ENCODE results near the gene DDX10. TPM values are rescaled to one million over a fixed set of nuclear protein-coding genes. Genes with fewer than 3 reads are reported as not detected.

The DDX10 gene
- total RNA-seq, 1 donor, result 13.5 TPM

GRCh38 chr11:108895579-108896480 lies 231.0 kb downstream of the DDX10 start:
- DNase-seq (ENCODE audit: low read depth in 2 of 3, low spot score in 2 of 3), result peak in 2 of 3 donors; percentile 44 to 81

GRCh38 chr11:108897071-108897481 lies 232.2 kb downstream of the DDX10 start:
- no peak for DNase-seq (ENCODE audit: low read depth in 2 of 3, low spot score in 2 of 3)

- DNase-seq (ENCODE audit: low read depth in 2 of 3, low spot score in 2 of 3), result no peak
These were observed 233.0 kb downstream of the DDX10 start for GRCh38 chr11:108897916-108898315.

GRCh38 chr11:108901359-108901758 lies 236.5 kb downstream of the DDX10 start:
- no peak for DNase-seq (ENCODE audit: low read depth in 2 of 3, low spot score in 2 of 3)

- no peak for DNase-seq (ENCODE audit: low read depth in 2 of 3, low spot score in 2 of 3)
These were observed 237.2 kb downstream of the DDX10 start for GRCh38 chr11:108902027-108902469.

GRCh38 chr11:108904480-108904879 lies 239.6 kb downstream of the DDX10 start:
- DNase-seq (ENCODE audit: low read depth in 2 of 3, low spot score in 2 of 3), result no peak

- DNase-seq (ENCODE audit: low read depth in 2 of 3, low spot score in 2 of 3), result no peak
These were observed 241.5 kb downstream of the DDX10 start for GRCh38 chr11:108906329-108906728.

GRCh38 chr11:108906826-108907225 lies 242.0 kb downstream of the DDX10 start:
- no peak for DNase-seq (ENCODE audit: low read depth in 2 of 3, low spot score in 2 of 3)

GRCh38 chr11:108909041-108909440 lies 244.2 kb downstream of the DDX10 start:
- DNase-seq (ENCODE audit: low read depth in 2 of 3, low spot score in 2 of 3), result no peak

- peak in 2 of 3 donors; percentile 22 to 51 for DNase-seq (ENCODE audit: low read depth in 2 of 3, low spot score in 2 of 3)
These were observed 245.1 kb downstream of the DDX10 start for GRCh38 chr11:108909921-108910320.

GRCh38 chr11:108912581-108912980 lies 247.7 kb downstream of the DDX10 start:
- DNase-seq (ENCODE audit: low read depth in 2 of 3, low spot score in 2 of 3), result no peak

- no peak for DNase-seq (ENCODE audit: low read depth in 2 of 3, low spot score in 2 of 3)
These were observed 248.3 kb downstream of the DDX10 start for GRCh38 chr11:108913204-108913603.

GRCh38 chr11:108914211-108914610 lies 249.3 kb downstream of the DDX10 start:
- no peak for DNase-seq (ENCODE audit: low read depth in 2 of 3, low spot score in 2 of 3)

GRCh38 chr11:108914981-108915380 lies 250.1 kb downstream of the DDX10 start:
- DNase-seq (ENCODE audit: low read depth in 2 of 3, low spot score in 2 of 3), result no peak

GRCh38 chr11:108915666-108916065 lies 250.8 kb downstream of the DDX10 start:
- DNase-seq (ENCODE audit: low read depth in 2 of 3, low spot score in 2 of 3), result no peak

- no peak for DNase-seq (ENCODE audit: low read depth in 2 of 3, low spot score in 2 of 3)
These were observed 251.4 kb downstream of the DDX10 start for GRCh38 chr11:108916290-108916689.

- no peak for DNase-seq (ENCODE audit: low read depth in 2 of 3, low spot score in 2 of 3)
These were observed 252.1 kb downstream of the DDX10 start for GRCh38 chr11:108916935-108917334.

GRCh38 chr11:108921211-108921610 lies 256.3 kb downstream of the DDX10 start:
- DNase-seq (ENCODE audit: low read depth in 2 of 3, low spot score in 2 of 3), result no peak

- no peak for DNase-seq (ENCODE audit: low read depth in 2 of 3, low spot score in 2 of 3)
These were observed 257.4 kb downstream of the DDX10 start for GRCh38 chr11:108922241-108922640.

- DNase-seq (ENCODE audit: low read depth in 2 of 3, low spot score in 2 of 3), result peak in 2 of 3 donors; percentile 35 to 83
These were observed 258.5 kb downstream of the DDX10 start for GRCh38 chr11:108923413-108923812.

GRCh38 chr11:108926171-108926840 lies 261.4 kb downstream of the DDX10 start:
- DNase-seq (ENCODE audit: low read depth in 2 of 3, low spot score in 2 of 3), result no peak
